NCI-H1436 treated with DMSO at 0.1 percent for 48 hours (cell line): ENCODE measurements around the gene MYEF2.

Source experiments
- DNase-seq: peaks from one replicate; lab custom pipeline; 2025; lab: John Stamatoyannopoulos, UW

The MYEF2 gene

GRCh38 chr15:48177766-48178647 lies at the start of gene MYEF2:
Gene MYEF2, minus strand, starts transcription at chr15:48178295. Its CDS starts 58 bp downstream, at chr15:48178237.
- DNase-seq: peak; percentile 66

DNA sequence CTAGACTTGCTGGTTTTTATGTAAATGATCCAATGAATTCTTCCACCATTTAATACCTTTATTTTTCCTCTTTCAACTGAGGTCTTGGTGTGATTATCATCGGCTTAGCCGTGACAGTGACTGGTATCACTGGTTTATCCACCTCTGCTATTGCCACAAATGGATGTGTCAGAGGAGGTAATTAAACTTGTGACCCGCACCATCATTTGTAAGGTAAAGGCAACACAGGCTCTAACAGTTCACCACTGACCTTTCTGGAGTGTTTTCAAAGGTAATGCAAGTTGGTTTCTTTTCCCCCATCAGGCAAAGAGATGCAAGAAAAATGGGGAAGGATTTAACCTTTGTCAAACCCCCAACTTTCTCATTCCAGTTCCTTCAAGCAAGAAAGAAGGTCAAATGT lies 47.7 kb upstream of the MYEF2 start:
- no peak for DNase-seq

DNA sequence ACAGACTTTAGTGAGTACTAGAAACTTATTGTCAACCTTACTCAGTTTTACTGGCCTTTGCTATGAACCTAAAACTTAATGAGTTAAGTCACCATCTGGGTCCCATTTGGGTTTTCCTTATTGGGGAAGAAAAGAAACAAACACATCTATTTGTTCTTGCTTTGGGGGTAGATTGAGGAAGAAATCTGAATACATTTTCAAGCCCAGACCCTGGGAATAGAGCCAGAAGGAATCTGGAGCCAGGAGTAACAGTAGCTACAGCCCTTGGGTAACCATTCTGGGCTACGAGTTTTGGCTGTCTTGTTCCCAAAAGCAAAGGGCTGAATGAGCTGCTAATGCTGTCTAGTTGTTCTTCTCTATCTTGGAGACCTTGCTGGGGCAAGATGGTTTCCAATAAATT lies 44.5 kb upstream of the MYEF2 start:
- no peak for DNase-seq

DNA sequence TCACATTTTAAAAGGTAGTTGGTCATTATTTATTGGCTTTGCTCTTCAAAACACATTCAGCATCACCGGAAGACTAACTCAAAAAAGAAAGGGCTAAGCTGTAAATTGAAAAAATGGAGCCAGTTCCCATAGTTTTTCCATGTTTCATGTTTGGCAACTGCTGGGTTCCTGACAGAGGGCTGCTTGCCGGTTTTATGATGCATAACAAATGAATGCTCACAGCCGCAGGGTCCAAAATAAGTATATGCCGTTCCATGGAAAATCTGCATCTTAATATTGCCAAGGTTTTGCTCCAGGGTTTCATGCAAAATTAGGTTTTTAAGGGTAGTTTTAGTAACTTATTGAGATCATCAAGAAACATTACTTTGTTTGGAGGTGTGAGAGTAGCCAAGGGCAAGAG lies 43.8 kb upstream of the MYEF2 start:
- no peak for DNase-seq

- no peak for DNase-seq
These were observed 43.2 kb upstream of the MYEF2 start for GRCh38 chr15:48221261-48221660.

DNA sequence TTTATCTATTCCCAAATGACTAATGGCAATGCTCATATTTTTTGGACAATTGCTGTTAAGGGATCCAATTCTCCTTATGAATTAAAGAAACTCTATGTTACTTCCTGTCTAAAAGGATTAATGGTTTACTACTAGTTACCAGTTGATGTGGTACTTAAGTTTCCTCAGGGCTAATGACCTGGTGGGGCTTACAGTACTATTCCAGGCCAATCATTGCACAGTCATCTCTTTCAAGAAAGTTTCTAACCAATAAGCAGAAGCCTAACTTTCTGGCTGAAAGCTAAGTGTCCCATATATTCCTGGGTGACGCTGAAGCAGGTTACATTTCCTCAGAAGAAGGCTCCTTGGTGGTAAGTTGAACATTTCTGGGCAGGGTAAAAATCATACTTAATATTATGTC lies 27.9 kb upstream of the MYEF2 start, which contains the start of gene SLC12A1:
Gene SLC12A1, plus strand, starts transcription at position 322 of the 400 bp plus-strand sequence. CDS start 1,418 bp downstream, outside the sequence.
- no peak for DNase-seq

DNA sequence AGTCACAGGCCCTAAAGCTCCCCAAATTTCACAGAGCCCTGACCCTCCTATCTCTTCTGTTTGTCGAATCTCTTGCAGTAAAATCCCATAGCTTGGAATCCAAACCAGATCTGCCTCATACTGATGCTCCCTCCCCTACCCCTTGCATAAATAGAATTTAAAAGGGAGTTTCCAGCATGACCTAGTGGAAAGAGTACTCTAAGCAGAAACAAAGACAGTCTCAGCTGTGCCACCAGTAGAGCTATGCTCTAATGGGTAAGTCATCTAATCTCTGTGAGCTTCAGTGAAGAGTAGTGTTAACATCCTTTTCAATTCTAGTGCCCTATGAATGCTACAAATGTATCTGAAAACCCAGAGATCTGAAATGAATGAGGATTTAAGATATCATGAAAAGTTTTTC lies 24.0 kb upstream of the MYEF2 start:
- DNase-seq: no peak

DNA sequence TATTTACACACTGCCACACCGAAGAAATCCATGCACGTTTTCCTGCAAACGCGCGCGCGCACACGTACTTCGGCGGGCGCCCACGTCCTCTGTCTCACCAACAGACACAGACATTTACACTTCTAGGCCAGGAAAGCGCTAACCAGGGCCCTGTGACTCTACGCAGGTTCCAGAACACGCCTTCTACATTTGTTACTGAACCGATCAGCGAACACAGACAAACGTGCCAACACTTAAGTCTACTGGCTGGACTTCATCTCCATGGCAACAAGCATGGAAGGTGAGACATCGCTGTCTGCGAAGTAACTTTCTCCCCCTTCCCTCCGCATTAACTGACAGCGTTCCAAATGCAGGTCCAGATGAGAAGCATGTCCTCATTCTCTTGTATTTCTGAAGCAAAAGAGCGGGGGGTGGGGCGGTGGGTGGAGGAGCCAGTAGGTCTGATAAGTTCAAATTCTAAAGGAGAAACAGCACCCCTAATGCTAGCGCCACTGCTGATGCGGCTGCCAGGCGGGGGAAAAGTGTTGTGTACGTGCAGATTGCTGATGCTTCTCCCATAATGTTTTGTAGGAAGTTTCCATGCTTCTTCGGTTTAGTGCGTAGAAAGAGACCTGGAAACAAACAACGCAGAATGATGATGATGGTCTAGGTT lies 13.6 kb upstream of the MYEF2 start, which contains the start of gene CTXN2:
Gene CTXN2, plus strand, starts transcription at position 92 of the 652 bp plus-strand sequence. CDS start 9,636 bp downstream, outside the sequence.
- no peak for DNase-seq

DNA sequence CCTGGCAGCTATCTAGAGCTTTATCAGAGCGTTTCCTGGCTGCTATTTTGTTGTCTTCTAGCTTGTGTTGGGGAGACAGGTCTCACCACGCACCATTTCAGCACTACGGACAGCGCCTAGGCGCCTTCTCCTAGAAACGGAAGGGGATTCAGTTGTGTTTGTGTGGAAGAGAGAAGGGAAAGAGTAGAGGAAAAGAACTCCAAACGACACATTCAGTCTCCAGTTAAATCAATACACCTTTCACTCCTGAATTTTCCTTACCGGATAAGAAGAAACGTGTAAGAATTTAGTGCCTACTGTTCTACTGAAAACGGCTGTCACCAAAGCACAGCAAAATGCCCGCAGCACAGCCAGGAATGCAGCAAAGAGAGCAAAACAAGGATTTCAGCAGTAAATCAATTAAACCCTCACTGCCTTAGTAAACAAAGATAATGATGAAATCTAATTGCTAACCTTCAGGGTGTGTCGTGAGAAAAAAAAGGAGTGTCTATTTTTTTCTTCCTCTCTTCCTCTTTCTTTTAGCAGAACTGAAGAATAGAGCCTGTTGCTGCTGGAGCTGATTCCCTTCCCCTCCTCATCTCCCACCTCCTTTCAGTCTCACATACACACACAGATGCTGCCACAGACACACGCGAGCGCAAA lies 13.0 kb upstream of the MYEF2 start:
- DNase-seq: no peak

GRCh38 chr15:48186271-48186670 lies 8.2 kb upstream of the MYEF2 start:
- DNase-seq: no peak

DNA sequence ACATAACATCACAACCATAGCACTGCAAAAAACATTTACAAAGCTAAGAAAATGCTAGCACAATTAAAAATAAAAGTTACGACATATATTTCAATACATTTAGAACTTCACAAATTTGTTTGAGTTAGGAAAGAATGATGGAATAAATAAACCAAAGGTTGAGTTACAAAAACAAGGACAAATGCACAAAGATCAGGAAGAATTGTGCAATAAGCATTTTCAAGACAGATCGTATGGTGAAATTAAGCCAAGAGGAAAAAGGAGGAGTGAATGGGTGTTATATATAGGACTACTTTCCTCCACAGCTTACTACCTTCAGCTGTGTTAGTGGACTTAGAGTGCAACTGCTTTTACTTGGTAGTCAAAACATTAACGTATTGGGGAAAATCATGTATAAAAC lies 7.4 kb upstream of the MYEF2 start:
- DNase-seq: no peak

- DNase-seq: no peak
These were observed 4.7 kb upstream of the MYEF2 start for GRCh38 chr15:48182749-48183148.

- no peak for DNase-seq
These were observed 495 bp upstream of the MYEF2 start for GRCh38 chr15:48178648-48178931.

DNA sequence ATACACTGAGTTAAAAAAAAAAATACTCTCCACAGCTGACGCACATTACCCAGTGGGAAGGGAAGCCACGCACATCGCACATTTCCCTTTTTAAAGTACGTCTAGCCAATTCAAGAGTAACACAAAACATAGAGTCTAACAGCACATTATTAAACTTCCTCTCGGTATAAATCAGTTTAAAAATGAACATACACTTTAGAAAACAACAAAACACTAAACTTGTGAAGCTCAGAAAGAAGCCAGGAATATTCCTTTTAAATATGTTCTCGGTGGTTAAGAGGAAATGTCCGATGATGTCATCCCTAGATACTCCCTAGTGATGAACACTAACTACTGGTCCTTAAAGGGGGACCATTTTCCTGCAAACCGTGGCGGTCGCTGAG lies 721 bp downstream of the MYEF2 start:
- DNase-seq: peak; percentile 20

DNA sequence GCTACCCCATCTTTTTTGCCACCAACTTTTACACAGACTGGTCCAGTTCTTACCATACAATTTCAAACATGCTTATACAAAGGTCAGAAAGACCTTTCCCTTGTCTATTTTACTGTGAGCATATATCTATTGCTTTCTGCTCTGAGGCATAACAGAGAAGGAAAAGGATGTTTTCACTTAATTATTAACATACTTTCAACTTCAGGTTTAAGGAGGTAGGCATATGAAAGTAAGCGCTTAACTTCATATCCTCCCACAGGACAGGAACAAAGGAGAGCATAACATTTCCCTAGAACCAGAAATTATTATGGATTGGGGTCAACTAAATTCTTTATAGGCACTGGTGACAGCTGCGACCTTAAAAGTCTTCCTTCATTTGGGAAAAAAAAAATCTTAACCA lies 1.1 kb downstream of the MYEF2 start:
- DNase-seq: no peak

- no peak for DNase-seq
These were observed 2.0 kb downstream of the MYEF2 start for GRCh38 chr15:48176112-48176511.

DNA sequence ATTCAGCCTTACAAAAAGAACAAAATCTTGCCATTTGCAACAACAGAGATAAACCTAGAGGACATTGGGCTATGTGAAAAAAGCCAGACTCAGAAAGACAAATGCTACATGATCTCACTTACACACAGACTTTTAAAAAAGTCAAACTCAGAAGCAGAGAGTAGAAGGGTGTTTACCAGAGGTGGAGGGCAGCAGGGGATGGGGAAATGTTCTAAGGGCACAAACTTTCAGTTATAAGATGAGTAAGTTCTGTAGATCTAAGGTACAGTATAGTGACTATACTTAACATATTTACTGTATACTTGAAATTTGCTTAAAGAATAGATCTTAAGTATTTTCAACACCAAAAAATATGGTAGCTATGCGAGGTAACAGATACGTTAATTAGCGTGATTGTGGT lies 3.0 kb downstream of the MYEF2 start:
- no peak for DNase-seq

DNA sequence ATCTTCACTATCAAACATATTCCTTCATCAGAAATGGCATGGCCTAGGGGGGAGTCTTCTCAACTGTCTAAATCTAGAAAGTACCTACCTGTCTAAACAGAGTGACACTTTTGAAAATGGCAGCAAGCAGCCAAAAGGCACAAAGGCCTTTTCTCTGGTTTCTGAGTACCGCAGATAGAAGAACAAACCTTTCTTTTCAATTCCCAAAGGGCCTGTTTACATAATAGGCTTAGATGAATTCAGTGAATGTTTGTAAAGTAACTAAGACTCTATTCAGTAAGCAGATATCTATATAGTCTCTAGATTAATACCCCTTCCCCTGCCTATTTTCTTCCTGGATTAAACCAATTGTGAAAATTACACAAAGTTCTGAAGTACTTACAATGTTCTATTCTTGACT lies 7.1 kb downstream of the MYEF2 start:
- DNase-seq: peak; percentile 35

DNA sequence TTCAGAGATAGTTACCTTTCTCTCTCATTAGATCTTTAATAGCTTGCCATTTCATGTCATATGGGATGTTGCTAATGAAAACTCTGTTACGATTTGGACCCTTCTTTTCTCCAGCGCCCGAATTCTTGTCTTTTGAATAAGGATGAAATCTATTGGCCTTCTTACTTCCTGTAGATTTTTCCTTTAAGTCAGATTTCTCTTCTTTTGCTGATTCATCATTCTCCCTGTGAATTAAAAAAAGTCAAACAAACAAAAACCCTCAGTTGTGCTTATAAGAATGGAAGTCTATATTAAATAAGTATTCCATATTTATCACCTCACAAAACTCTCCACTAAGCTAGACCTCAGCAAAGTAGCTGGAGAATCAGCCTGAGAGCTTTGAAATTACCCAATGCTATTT lies 9.5 kb downstream of the MYEF2 start:
- DNase-seq: no peak

- DNase-seq: no peak
These were observed 24.6 kb downstream of the MYEF2 start for GRCh38 chr15:48153526-48153925.

DNA sequence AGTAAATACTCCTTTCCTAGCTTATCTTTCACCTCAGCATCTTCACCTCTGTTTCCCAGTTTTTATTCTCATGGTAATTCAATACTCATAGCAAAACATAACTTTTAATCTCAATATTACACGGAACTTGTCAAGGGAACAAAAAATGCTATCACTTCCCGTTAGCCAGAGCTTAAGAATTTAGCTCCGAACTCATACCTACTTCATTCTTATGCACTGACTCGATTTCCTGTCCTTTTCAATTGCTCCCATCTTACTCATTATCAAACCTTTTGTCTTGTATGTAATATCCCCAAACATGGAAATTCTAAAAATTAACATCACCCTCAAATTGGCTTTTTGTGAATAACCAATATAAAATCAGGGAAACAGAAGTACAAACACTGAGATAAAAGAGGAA lies 28.2 kb downstream of the MYEF2 start:
- DNase-seq: no peak

DNA sequence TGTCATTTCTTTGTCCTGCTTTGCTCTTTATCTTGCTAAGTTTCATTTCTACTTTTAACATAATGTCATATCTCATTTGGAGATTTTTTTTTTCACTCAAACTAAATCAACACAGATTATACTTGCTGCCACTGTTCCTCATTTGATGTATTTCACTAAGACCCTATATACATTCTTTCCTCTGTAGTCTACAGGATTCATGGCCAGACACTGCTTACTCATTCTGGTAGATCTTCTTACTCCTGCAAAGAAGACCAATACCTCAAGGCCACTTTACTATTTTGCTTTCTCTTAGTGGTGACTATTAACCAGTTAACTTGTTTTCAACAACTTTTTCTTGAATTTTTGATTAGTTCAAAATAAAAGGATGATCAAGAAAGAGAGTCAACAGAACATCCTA lies 30.7 kb downstream of the MYEF2 start:
- DNase-seq: no peak

- DNase-seq: no peak
These were observed 32.2 kb downstream of the MYEF2 start for GRCh38 chr15:48145923-48146322.
